Upper lobe of right lung (tissue), 1 donor: Measurements from ENCODE around the gene JMJD6. TPM values are rescaled to one million over a fixed set of nuclear protein-coding genes. Genes with fewer than 3 reads are reported as not detected.
"Not testable (repeated sequence)": the region's sequence is repeated elsewhere in the genome, so short reads cannot be mapped to it uniquely, and the experiment has no call there.

Experiments used
- ATAC-seq: fragments of 200-7000 bp; cut with Tn5 transposase; one replicate; pipeline ENCODE4 v1.9.1; 2020; ENCODE audit warnings: mild to moderate bottlenecking, moderate library complexity
- DNase-seq: peaks from one replicate; pipeline ENCODE4 v3.0.0-alpha.2; 2020
- H3K27ac ChIP-seq: fragments of 200-600 bp; one replicate; pipeline ENCODE4 v1.8.0; 2022
- H3K27me3 ChIP-seq: fragments of 200-600 bp; one replicate; pipeline ENCODE4 v1.8.0; 2022; ENCODE audit warnings: mild to moderate bottlenecking
- H3K36me3 ChIP-seq: fragments of 200-600 bp; one replicate; pipeline ENCODE4 v1.8.0; 2022
- H3K4me1 ChIP-seq: fragments of 200-600 bp; one replicate; pipeline ENCODE4 v1.8.0; 2022
- H3K4me3 ChIP-seq: fragments of 200-600 bp; one replicate; pipeline ENCODE4 v1.8.0; 2022; ENCODE audit warnings: mild to moderate bottlenecking
- H3K9me3 ChIP-seq: fragments of 200-600 bp; one replicate; pipeline ENCODE4 v1.8.0; 2022
- CTCF ChIP-seq: fragments of 200-600 bp; IDR thresholded peaks from one replicate; pipeline ENCODE4 v1.8.0; 2022; ENCODE audit warnings: antibody characterized with exemption
- intact Hi-C: fragments of 100-400 bp; cut with DNase I; formaldehyde crosslinking; loops from one replicate; pipeline ENCODE4 v1.11.0; 2022
- total RNA-seq: library from RNA; stranded (reverse); fragmentation: NEBNext Ultra II Directional; extraction: Animal tissue kit (Norgen Biotek cat#: 25700); gene quantifications from one replicate; pipeline ENCODE4 v1.2.1, GENCODE V29; 2021
- donor health status: DM: no; HTN: yes; CAD: no; lungs with severe emphysema.

The JMJD6 gene
- total RNA-seq, 1 donor from 2014 or later: 29.6 TPM

DNA sequence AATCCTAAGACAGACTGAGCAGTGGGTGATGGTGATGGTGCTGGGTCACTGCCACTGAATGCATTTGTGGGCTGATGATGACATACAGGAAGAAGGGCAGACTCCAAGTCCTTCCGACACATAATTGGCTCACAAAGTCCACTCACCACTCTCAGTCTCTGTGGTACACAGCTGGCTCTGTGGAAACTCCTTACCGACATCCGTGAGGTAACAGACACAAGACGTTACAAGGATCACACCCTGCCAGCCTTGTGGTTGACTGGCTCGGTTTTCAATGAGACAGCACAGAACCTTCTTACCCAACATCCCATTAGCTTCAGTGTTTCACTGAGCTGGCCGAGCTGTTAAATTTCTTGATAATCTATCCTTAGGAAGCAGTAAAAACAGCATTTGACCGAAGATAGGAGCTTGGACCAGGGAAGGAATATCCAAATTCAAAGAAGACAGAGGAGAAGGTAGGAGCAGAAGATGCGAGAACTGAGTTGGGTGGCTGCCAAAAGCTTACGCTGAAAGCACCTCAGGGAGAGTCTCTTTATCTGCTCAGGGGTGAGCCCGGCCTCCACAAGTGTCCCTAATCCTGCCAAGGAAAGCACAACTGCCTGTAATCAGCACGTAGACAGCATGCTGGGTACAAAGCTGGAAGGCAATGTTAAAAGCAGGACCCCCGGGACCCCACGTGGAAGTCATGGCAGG is 10.1 kb downstream of the JMJD6 start:
- no peak for TF ChIP-seq CTCF
- Histone ChIP-seq H3K9me3 (no peaks in the 10 kb centered on the region), H3K36me3 (peaks cover 84% of the 10 kb centered on the region), H3K4me3 (no peak overlapping the region), H3K27me3 (no peaks in the 10 kb centered on the region), H3K4me1 (peaks cover 30% of the 10 kb centered on the region), H3K27ac (peak overlapping the region; percentile 78)
- DNase-seq (peak; percentile 63), ATAC-seq (peak; percentile 92)
- intact Hi-C loops: no loop called here

DNA sequence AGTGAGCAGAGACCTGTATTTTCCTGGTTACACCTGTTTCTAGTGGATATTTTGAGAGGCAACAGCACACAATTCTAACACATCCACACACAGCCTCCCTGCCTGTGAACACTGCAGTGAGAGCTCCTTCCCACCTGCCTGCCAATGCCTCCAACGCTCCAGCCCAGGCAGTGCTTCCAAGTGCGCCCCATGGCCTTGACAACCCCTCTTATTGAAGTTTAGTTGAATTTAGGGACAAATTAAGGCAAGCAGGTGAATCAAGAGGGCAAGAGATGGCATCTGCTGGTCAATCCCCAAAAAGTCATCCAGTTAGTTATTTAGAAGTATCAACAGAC is 10.9 kb downstream of the JMJD6 start:
- peaks cover 34% of the 10 kb centered on the region for H3K4me1 ChIP-seq
- intact Hi-C loops: no loop called here
- no peak for ATAC-seq
- no peak overlapping the region for H3K4me3 ChIP-seq
- TF ChIP-seq CTCF: no peak
- H3K27me3 ChIP-seq: no peaks in the 10 kb centered on the region
- peaks cover 75% of the 10 kb centered on the region for H3K36me3 ChIP-seq
- no peaks in the 10 kb centered on the region for H3K9me3 ChIP-seq
- no peak for DNase-seq
- peak overlapping the region; percentile 60 for H3K27ac ChIP-seq

- Histone ChIP-seq H3K4me3 (no peak overlapping the region), H3K9me3 (no peaks in the 10 kb centered on the region), H3K27me3 (no peaks in the 10 kb centered on the region), H3K4me1 (peaks cover 34% of the 10 kb centered on the region), H3K27ac (peak overlapping the region; percentile 60), H3K36me3 (peaks cover 70% of the 10 kb centered on the region)
- peak; percentile 2 for ATAC-seq
- TF ChIP-seq CTCF: peak; percentile 80
- intact Hi-C loops: no loop called here
- peak; percentile 76 for DNase-seq
Observed at GRCh38 chr17:76714822-76715495, 11.4 kb downstream of the JMJD6 start.

GRCh38 chr17:76714336-76714735 is 12.1 kb downstream of the JMJD6 start:
- no peak for ATAC-seq
- Histone ChIP-seq H3K9me3 (no peaks in the 10 kb centered on the region), H3K4me3 (no peak overlapping the region), H3K27ac (no peak overlapping the region), H3K4me1 (peaks cover 40% of the 10 kb centered on the region), H3K36me3 (peaks cover 64% of the 10 kb centered on the region), H3K27me3 (no peaks in the 10 kb centered on the region)
- no peak for TF ChIP-seq CTCF
- intact Hi-C loops: no loop called here
- no peak for DNase-seq

DNA sequence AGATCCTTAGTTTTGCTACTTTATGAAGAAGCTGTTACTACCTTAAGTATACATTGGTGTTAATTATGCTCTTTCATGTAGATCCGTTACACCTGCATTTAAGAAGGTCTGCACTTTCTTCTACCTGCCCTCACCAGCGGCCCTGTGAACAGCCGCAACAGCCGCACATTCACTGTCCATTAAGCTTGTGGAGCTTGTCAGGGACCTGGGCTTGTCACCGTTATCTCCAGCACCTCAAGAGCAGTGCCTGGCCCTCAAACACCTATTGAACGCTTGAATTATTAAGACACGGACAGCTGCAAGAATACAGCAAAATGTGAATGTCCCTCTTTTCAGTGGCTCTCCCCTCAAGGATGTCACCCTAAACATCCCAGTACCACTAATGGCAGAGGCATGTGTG is 12.6 kb downstream of the JMJD6 start:
- H3K4me3 ChIP-seq: no peak overlapping the region
- DNase-seq (no peak), ATAC-seq (no peak)
- H3K36me3 ChIP-seq: peaks cover 58% of the 10 kb centered on the region
- no peak for TF ChIP-seq CTCF
- no peaks in the 10 kb centered on the region for H3K27me3 ChIP-seq
- H3K27ac ChIP-seq: no peak overlapping the region
- H3K9me3 ChIP-seq: no peaks in the 10 kb centered on the region
- intact Hi-C loops: no loop called here
- peaks cover 46% of the 10 kb centered on the region for H3K4me1 ChIP-seq

- H3K9me3 ChIP-seq, H3K27me3 ChIP-seq, ATAC-seq, H3K27ac ChIP-seq, intact Hi-C loops, H3K4me3 ChIP-seq, DNase-seq: not testable (repeated sequence)
- peaks cover 44% of the 10 kb centered on the region for H3K36me3 ChIP-seq
- peaks cover 59% of the 10 kb centered on the region for H3K4me1 ChIP-seq
Observed at GRCh38 chr17:76712321-76712720, 14.1 kb downstream of the JMJD6 start.
